Stromal cell of bone marrow (primary cell): ENCODE measurements around the gene CFHR4.
"Not testable (repeated sequence)": the region's sequence is repeated elsewhere in the genome, so short reads cannot be mapped to it uniquely, and the experiment has no call there.

Experiments
- DNase-seq: peaks from one replicate; pipeline ENCODE4 v3.0.0-alpha.2; 2012; ENCODE audit warnings: low read depth

Gene CFHR4

GRCh38 chr1:196887515-196888239, at the start of gene CFHR4:
Gene CFHR4 (plus strand): TSS chr1:196888052. CDS start chr1:196888151, 99 bp downstream.
- DNase-seq = no peak

- not testable (repeated sequence) for DNase-seq
Observed at GRCh38 chr1:196849613-196850492, 38.0 kb upstream of the CFHR4 start.

- DNase-seq = no peak
Observed at GRCh38 chr1:196856053-196856452, 31.8 kb upstream of the CFHR4 start.

GRCh38 chr1:196857188-196857587, 30.7 kb upstream of the CFHR4 start:
- no peak for DNase-seq

- DNase-seq = no peak
Observed at GRCh38 chr1:196858811-196859210, 29.0 kb upstream of the CFHR4 start.

GRCh38 chr1:196860323-196860884, 27.4 kb upstream of the CFHR4 start:
- DNase-seq = no peak

- no peak for DNase-seq
Observed at GRCh38 chr1:196861429-196861828, 26.4 kb upstream of the CFHR4 start.

GRCh38 chr1:196866974-196867373, 20.9 kb upstream of the CFHR4 start:
- DNase-seq = no peak

GRCh38 chr1:196873385-196873784, 14.5 kb upstream of the CFHR4 start:
- no peak for DNase-seq

GRCh38 chr1:196875935-196876334, 11.9 kb upstream of the CFHR4 start:
- no peak for DNase-seq

GRCh38 chr1:196877964-196878363, 9.9 kb upstream of the CFHR4 start:
- DNase-seq = no peak

- not testable (repeated sequence) for DNase-seq
Observed at GRCh38 chr1:196886560-196886959, 1.3 kb upstream of the CFHR4 start.

GRCh38 chr1:196890668-196891067, 2.8 kb downstream of the CFHR4 start:
- no peak for DNase-seq

- DNase-seq = no peak
Observed at GRCh38 chr1:196891251-196891650, 3.4 kb downstream of the CFHR4 start.

- DNase-seq = no peak
Observed at GRCh38 chr1:196896355-196896754, 8.5 kb downstream of the CFHR4 start.

- no peak for DNase-seq
Observed at GRCh38 chr1:196897158-196897828, 9.4 kb downstream of the CFHR4 start.

GRCh38 chr1:196902344-196902743, 14.5 kb downstream of the CFHR4 start:
- no peak for DNase-seq

- DNase-seq = no peak
Observed at GRCh38 chr1:196910215-196910614, 22.4 kb downstream of the CFHR4 start.

GRCh38 chr1:196912283-196912682, 24.4 kb downstream of the CFHR4 start:
- not testable (repeated sequence) for DNase-seq

GRCh38 chr1:196926839-196927238, 39.0 kb downstream of the CFHR4 start:
- DNase-seq = not testable (repeated sequence)

GRCh38 chr1:196932853-196933252, 45.0 kb downstream of the CFHR4 start:
- DNase-seq = not testable (repeated sequence)

- DNase-seq = no peak
Observed at GRCh38 chr1:196933531-196934189, 45.8 kb downstream of the CFHR4 start.
